Cardiac fibroblast (primary cell): ENCODE results near the gene KIAA0513.

Experiments
- DNase-seq, 2 donors: peaks; one replicate each; pipeline versions ENCODE4 v3.0.0 to v3.0.0-alpha.2; 2010; ENCODE audit warnings: low read depth in 2 of 2
- H3K4me3 ChIP-seq, 2 donors: replicated peaks in 1 of 2; 1 replicate in 1 of 2; 2 replicates in 1 of 2; pipeline ENCODE4 v1.5.1; 2011; ENCODE audit warnings: low read depth in 2 of 2, low read length in 2 of 2, mild to moderate bottlenecking in 2 of 2, moderate library complexity in 1 of 2
- TF ChIP-seq, protein P1 (sequence below): IDR thresholded peaks from one replicate; pipeline ENCODE4 v1.5.1; 2011; ENCODE audit warnings: low read depth, mild to moderate bottlenecking, low read length, inconsistent platforms

The KIAA0513 gene

DNA sequence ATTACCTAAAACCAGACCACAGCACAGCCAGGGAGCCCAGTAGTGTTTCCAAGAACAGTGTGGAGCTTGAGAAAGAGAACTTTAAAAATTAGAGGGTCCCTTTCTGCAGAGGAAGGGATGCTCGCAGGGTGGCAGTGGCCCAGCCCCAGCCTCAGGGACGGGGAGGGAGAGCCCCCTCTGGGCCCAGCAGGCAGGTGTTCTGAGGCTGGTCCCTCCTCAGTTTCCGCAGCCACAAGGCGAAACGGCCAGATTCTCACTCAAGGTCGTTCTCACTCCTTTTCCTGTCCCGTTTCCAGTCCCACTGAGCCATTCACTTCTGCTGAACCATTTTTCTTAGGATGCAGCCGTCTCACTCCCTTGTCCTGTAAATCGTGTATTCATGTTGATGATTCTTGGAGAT, 64.7 kb downstream of the KIAA0513 start:
- DNase-seq: no peak
- TF ChIP-seq, protein P1, sequence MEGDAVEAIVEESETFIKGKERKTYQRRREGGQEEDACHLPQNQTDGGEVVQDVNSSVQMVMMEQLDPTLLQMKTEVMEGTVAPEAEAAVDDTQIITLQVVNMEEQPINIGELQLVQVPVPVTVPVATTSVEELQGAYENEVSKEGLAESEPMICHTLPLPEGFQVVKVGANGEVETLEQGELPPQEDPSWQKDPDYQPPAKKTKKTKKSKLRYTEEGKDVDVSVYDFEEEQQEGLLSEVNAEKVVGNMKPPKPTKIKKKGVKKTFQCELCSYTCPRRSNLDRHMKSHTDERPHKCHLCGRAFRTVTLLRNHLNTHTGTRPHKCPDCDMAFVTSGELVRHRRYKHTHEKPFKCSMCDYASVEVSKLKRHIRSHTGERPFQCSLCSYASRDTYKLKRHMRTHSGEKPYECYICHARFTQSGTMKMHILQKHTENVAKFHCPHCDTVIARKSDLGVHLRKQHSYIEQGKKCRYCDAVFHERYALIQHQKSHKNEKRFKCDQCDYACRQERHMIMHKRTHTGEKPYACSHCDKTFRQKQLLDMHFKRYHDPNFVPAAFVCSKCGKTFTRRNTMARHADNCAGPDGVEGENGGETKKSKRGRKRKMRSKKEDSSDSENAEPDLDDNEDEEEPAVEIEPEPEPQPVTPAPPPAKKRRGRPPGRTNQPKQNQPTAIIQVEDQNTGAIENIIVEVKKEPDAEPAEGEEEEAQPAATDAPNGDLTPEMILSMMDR: no peak
- H3K4me3 ChIP-seq: no peak overlapping the region

DNA sequence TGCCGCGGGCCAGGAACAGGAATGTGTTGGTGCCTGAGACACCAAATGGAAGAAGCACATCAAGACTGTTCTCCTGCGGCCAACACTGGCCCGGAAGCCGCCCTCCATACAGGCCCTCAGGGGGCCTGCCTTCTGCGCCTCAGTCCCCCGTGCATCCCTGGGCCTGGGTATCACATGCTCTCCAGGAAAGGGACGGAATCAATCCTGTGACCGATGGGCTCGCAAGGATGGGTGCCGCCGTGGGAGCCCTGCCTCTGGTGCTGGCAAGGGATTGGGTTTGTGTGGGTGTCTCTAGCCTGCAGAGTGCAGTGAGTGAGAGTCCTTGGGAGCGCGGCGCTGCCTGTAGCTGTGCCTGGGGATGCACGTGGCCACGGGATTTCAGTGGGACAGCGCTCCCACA, 65.3 kb downstream of the KIAA0513 start:
- H3K4me3 ChIP-seq: no peak overlapping the region
- no peak for DNase-seq
- TF ChIP-seq, protein P1: no peak

DNA sequence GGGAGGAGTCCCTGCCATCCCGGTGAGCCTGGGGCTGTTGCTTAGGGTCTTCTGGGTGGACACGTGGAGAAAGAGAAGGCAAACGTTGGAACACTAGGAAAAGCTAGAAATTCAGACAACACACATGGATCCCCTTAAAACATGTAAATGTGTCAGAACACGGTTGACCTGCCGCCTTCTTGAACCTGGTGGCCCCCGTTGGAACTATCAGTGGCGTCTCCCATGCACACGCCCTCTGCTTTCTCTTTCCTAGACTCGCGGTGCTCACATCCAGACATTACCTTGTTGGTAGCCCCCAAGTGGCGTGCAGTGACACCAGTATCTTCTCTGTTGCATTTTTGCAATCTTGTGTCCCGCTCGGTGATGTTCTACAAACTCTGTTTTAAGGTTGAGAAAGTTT, 66.1 kb downstream of the KIAA0513 start:
- no peak for DNase-seq
- TF ChIP-seq, protein P1: no peak
- H3K4me3 ChIP-seq: no peak overlapping the region

DNA sequence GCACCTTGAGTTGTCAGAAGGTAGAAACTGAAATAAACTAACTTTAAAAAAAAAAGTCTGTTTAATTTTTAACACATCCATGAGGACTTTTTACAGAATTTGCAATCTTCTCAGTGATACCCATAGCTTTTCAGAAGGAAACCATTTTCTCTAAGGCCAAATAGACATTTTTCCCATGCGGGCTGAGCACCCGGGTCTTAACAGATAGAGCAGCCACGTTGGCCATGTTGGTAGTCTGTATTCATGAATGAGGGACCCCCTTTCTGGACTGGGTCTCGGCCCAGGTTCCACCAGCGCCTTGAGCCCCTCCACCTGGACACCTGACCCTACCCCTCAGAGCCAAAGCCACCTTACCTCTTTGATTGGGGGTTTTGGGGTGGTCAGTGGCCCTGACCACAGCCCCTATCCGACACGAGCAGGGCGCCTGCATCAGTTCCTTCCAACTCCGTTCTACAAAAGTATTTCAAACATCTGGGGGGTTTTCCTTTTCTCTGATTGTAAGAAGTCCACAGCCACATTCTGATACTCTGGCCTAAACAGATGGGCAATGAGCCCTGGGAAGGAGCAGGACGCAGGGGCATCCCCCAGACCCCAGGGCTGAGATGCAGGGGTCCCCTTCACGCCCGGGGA, 66.7 kb downstream of the KIAA0513 start:
- no peak for DNase-seq
- TF ChIP-seq, protein P1: no peak
- no peak overlapping the region for H3K4me3 ChIP-seq

DNA sequence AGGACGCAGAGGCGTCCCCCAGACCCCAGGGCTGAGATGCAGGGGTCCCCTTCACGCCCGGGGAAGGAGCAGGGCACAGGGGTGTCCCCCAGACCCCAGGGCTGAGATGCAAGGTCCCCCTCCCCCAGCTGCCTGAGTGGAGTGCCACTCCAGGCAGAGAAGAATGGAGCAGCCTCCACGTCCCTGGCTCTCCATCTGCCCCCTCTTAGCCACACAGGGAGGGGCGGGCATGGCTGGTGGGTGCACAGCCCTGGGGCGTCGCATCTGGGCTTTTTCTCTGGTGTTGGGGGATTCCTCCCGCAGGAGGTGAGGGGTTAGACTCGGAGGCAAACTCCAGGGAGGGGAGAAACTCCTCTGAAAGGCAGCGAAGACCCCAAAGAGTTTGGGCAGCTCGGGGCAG, 67.2 kb downstream of the KIAA0513 start:
- TF ChIP-seq, protein P1: no peak
- no peak for DNase-seq
- H3K4me3 ChIP-seq: no peak overlapping the region

DNA sequence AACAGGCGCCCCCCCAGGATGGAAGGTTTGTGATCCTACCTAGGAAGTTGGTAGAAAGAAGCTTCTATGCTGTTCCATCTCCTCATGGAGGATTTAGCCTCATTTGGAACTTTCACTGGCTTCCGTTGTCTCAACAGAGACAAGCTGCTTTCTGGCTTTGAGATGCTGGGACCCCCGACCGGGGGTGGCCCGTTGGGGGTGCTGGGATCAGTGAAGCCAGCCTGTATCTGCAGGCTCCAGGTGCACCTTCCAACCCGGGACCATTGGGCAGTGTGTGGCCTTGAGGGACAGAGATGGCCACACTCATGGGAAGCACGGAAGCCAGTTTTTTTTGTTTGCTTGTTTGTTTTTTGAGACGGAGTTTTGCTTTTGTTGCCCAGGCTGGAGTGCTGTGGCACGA, 69.3 kb downstream of the KIAA0513 start:
- no peak overlapping the region for H3K4me3 ChIP-seq
- TF ChIP-seq, protein P1: no peak
- no peak for DNase-seq

DNA sequence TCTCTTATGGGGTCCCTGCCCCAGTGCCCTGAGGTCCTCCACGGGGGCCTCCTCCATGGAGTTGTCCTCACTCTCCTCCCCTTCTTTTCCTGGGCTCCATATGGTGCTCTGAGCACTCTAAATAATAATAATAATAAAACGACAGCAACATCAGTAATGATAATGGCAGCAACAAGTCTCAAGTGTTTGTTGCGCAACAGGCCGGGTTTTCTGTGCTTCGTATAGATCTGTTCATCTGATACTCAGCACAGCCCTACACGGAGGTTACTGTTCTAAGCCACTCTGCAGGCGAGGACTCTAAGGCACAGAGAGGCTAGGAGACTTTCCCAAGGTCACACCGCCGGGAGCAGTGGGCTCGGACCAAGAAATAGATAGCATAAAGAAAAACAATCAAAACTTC, 71.0 kb downstream of the KIAA0513 start:
- no peak overlapping the region for H3K4me3 ChIP-seq
- DNase-seq: no peak
- TF ChIP-seq, protein P1: no peak
